AG08396 (cell line): Measurements from ENCODE around the gene EIF3A.
"Not testable (repeated sequence)": the region's sequence is repeated elsewhere in the genome, so short reads cannot be mapped to it uniquely, and the experiment has no call there.

Experiments
- DNase-seq: peaks from one replicate; pipeline ENCODE4 v3.0.0; 2012; ENCODE audit warnings: low spot score, mixed read lengths

The EIF3A gene

DNA sequence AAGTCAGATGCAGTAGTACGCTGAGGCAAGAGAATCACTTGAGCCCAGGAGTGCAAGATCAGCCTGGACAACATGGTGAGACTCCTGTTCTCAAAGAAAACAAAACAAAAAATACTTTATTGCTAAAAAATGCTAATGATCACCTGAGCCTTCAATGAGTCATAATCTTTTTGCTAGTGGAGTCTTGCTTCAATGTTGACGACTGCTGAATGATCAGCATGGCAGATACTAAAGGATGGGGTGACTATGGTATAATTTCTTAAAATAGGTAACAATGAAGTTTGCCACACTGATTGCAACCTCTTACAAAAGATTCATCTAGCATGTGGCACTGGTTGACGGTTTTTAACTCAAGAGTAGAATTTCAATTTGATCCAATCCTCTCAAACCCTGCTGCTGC is 28.8 kb downstream of the EIF3A start:
- DNase-seq, result no peak

DNA sequence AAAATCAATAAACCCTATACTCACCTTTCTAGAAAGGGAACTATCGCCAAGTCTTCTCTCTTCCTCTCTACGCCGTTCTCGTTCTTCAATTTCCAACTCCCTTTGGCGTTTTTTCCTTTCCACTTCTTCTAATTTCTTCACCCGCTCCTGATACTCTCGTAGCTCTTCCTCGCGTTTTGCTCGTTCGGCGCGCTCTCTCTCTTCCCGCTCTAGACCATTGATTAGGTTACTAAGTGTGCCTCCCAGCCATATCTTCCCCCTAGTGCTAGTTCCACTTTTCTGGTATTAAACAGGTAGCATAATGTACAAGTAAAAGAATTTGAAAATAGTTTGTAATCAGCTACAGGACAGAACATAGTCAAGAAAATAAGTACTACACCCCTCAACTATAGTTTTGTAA is 30.8 kb downstream of the EIF3A start:
- DNase-seq, result no peak

GRCh38 chr10:119049361-119049760 is 31.3 kb downstream of the EIF3A start:
- no peak for DNase-seq

GRCh38 chr10:119045561-119045960 is 35.1 kb downstream of the EIF3A start:
- DNase-seq, result no peak

DNA sequence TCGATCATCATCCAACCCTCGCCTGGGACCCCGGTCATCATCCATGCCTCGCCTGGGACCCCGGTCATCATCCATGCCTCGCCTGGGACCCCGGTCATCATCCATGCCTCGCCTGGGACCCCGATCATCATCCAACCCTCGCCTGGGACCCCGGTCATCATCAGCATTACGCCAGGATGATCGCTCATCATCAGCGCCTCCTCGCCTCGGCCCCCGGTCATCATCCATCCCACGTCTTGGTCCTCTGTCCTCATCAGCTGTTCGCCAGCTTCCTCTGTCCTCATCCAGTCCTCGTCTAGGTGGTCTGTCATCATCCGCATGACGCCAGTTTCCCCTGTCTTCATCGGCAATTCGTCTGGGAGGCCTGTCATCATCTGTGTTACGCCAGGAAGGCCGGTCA is 38.4 kb downstream of the EIF3A start:
- no peak for DNase-seq

- no peak for DNase-seq
Measured at GRCh38 chr10:119041326-119041725, 39.3 kb downstream of the EIF3A start.

DNA sequence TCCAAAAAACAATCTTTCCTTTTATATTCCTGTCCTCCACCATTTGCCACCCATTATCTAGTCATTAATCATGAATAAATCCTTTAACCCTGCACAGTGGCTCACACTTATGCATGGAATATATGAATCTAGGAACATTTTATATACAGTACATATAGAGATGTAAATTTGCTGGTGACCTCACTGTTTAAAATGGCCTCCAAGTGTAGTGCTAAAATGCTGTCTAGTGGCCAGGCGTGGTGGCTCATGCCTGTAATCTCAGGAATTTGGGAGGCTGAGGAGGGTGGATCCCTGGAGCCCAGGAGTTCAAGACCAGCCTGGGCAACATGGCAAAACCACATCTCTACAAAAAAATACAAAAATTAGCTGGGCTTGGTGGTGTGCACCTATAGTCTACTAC is 41.5 kb downstream of the EIF3A start:
- no peak for DNase-seq

DNA sequence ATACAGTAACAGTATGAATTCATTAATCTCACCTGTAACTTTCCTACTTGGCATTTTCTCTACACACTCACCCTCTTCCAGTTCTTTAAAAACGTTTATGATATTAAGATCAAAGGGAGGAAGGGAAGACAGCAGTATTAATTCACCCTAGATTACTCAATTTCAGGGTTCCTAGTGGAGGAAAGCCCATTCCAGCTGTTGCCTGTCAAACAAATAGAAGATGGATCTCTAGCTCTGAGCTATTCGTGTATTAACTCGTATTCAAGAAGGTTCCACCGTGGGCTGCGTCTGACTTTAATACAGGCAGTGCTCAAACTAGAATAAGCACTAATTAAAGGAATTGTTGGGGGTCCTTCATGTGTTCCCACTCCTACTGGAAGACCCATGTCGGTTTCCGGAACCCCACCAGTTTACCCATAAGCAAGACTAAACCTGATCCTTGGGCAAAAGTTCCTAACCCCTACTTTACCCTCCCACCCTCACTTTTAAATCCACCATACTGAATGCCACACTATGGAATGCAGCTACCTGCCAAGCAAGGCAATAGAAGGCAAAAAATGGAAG is 49.0 kb downstream of the EIF3A start:
- no peak for DNase-seq

GRCh38 chr10:119030421-119031250 is 50.0 kb downstream of the EIF3A start:
- DNase-seq, result peak; percentile 49

DNA sequence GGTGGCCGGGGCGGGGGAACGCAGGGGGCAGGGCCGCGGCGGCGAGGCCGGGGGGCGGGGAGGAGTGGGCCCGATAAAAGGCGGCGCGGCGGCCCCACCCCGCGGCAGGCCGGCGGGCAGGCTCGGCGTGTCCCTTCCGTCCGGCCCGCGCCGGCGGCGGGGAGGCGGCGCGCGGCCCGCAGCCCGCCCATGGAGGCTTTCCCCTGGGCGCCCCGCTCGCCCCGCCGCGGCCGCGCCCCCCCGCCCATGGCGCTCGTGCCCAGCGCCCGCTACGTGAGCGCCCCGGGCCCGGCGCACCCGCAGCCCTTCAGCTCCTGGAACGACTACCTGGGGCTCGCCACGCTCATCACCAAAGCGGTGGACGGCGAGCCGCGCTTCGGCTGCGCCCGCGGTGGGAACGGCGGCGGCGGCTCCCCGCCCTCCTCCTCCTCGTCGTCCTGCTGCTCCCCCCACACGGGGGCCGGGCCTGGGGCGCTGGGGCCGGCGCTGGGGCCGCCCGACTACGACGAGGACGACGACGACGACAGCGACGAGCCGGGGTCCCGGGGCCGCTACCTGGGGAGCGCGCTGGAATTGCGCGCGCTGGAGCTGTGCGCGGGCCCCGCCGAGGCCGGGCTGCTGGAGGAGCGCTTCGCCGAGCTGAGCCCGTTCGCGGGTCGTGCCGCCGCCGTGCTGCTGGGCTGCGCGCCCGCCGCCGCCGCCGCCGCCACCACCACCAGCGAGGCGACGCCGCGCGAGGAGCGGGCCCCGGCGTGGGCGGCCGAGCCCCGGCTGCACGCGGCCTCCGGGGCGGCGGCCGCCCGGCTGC is 50.8 kb downstream of the EIF3A start, which contains the start of gene NANOS1:
NANOS1 (plus strand) TSS at position 102 of the 808 bp plus-strand sequence; CDS start at position 190, 88 bp downstream.
- DNase-seq, result peak; percentile 41

DNA sequence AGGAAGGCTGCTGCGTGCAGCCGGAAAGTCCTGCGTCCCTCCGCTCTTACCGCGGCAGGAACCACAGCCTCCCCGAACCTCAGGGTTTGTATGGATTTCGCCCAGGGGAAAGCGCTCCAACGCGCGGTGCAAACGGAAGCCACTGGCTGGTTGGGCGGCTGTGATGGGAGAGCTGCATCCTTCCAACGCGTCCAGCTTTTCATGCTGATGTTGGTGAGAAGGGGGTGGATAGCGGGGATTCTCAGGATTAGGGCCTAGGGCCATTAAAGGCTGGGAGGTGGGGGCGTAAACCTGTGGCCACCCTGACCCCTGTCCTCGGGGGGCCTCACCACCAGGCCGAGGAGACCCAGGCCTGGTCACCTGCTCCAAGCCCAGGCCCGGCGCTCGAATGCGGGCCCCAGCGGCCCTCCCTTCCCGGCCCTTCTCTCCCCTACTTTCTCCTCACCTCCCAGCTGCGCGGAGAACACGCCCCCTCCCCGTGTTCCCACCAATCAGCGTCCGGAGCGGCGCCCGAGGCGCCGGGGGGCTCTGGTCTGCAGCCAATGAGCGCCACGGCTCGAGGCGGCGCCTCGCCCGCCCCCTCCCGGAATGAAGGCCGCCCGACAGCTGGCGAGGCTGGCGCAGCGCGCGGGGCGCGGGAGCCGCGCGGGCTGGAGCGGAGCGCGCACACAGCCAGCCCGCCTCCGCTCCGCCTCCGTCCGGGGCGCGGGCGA is 51.6 kb downstream of the EIF3A start:
- DNase-seq, result peak; percentile 95

GRCh38 chr10:119028445-119028899 is 52.1 kb downstream of the EIF3A start:
- DNase-seq, result not testable (repeated sequence)

DNA sequence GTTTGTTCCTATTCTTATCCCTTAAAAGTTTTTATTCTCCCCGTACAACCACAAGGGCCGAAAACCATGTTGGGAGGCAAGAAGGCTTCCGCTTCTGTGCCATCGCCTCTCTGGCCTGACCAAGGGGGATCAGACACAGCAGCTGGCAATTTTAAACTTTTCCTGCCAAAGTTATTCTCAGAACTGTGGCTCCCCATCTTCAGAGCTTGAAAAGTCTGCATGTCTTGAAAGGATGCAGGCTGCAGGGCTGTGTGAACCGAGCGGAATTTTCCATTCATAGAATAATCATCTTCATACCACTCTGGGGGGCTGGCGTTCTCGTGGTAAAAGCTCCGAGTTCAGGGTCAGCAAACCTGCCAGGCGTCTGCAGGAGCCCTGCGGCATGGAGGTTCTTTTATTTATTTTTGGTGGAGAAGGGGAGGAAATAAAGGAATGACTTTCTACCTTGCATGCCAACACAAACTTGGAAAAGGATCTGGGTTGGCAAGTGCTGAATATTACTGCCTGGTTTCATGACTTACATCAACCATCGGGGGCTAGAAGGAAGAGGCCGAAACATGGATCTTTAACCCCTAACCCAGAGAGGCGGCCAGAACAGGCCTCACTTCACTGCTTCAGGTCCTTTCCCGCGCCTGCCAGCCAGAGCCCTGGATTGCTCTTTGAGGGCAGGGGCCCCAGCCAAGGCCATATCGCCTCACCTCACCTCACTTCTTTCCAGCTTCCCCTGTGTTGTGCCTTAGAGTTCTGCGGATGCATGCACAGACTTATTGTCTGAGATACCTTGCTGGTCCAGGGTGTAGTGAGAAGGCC is 54.1 kb downstream of the EIF3A start:
- no peak for DNase-seq

DNA sequence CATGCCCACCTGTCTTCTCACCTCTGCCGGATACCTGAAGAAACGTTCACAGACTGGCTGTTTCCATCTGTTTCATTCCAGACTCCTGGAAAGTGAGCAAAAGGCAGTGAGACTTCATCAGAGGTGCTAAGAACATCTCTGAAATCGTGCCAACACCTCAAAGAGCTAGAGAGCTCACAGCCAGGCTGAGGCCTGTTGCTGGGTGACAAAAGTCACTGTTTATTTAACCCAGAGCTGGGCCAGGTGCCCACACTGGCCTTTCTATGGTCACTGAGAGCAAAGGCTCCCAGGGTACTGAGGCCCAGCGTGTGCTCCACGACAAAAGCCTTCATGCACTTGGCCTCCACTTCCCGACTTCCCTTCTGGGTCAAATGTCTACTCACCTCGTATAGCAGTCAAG is 54.8 kb downstream of the EIF3A start:
- no peak for DNase-seq

DNA sequence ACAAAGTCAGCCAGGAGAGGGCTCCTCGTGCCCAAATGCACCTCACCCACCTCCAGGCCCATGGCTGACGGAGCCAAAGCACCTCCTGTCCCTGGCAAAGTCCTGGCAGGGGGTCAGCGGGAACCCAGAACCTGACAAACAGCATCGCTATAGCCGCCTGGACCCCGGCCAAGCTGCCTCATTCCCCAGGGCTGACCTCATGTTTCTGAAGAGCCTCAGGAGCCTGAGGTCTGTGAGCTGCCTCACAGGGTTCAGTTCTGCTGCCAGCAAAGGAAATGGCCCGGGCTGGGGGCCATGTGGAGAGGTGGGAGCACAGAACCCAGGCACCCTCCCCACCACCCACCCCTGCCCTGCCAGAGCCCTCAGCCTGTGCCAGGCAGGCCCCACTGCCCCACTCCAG is 55.3 kb downstream of the EIF3A start:
- peak; percentile 78 for DNase-seq

DNA sequence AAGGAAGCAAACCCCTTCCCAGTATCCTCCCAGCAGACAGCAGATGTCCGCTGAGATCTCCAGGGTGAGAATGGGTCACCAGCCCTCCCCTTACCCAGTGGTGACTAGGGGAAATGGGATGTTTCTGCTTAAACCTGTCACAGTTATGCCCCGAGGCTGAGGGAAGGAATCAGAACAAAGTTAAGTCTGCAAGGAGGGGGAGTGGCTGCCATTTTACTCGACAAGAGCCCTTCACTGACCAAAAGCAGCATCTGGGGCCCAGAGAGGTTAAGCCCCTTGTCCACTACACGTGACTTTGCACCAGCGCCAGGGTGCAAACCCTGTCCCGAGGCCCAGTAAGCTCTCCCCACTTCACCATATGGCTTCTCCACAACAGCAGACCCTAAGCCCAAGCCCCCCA is 55.7 kb downstream of the EIF3A start:
- no peak for DNase-seq

DNA sequence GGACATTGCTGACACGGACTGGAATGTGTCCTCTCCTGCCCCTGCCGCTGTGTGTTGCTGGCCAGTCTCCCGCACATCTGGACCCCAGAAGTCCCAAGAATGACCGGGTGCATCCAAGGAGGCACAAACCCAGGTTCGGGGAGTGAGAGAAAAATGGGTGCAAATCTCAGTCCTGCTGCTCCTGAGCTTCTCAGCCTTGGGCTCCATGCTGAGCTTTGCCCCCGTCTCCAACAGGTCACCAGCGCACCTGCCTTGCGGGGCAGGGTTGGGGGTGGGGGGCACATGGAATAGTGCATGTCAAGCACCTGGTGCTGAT is 57.1 kb downstream of the EIF3A start:
- DNase-seq, result no peak

DNA sequence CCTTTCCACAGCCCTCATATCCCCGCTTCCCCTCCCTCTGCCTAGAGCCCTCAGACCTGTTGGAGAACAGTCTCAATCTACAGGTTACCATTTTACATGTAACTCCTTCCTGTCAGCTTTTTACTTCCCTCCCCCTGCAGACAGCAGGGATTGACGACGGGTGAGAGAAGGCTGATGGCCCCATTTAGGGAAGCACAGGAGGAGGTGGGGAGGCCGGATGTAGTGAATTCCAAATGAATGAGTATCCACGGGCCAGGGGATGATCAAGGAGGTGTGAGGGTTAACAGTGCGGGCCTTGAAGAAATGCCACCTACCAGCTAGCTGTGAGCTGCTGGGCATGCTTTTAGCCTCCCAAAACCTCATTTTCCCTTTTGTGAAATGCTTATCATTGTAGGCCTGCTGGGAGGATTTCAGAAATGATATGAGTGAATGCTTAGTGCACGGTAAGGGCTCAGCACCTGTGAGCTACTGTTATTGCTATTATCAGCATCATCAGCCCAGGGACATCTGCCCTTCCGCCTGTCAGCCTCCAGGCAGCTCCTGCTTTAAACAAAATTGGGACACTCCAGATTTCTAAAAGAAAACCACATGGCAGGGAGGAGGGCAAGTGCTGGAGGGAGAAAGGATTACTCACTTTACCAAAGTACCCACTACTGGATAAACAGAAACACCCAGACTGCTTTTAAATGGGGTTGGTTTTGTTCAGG is 57.6 kb downstream of the EIF3A start:
- DNase-seq, result peak; percentile 72

- DNase-seq, result no peak
Measured at GRCh38 chr10:119020627-119020946, 60.0 kb downstream of the EIF3A start.

DNA sequence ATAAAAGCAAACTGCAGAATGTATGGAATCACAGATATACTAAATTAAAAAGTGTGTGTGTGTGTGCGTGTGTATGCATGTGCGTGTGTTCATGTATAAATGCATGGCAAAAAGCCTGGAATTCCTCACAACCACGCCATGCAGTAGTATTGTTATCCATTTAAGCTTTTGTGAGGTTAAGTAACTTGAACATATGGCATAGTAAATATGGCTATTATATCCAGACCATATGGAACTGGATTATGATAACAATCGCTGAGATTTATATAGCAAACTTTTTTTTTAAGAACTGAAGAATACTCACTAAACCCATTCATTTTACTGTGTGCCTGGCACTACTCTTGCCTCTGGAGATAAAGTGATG is 73.4 kb downstream of the EIF3A start:
- DNase-seq, result no peak
